ENCODE measurements around the gene LY6G5B.

Gene LY6G5B

GRCh38 chr6:31663961-31664789, 5.6 kb upstream of the LY6G5B start:
- DNase-seq = no peak

DNA sequence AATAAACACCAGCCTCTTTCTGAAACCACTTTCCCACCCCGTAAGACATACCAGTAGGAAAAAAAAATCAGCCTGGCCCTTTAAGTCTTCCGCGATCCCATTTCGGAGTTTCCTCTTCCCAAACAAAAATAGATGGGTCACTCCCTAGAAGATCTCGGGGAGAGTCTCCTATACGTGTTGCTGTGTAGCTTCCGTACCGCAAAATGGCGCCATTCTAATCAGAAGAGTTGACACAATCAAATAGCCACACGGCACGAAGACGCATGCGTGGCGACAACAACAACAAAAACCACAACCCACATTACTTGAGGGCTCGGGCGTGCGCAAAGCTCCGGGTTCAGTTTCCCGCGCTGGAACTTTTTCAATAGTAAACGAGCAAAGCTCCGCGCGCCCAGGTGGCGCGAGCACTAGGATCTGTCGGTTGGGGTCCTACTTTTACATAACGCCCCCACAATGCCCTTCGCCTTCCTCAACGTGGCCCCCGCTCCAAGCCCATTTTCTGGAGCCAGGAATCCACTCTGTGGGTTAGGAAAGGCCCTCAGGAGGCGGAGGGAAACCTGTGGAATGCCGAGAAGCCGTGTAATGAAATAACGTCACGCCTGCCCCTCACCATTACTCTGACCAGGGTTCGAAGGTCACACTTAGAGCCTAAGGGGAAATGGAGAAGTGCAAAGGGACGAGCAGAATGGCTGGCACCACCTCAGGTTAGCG, 4.8 kb upstream of the LY6G5B start, which contains the start of gene GPANK1:
TSS of gene GPANK1 (minus strand) at position 208 of the 711 bp plus-strand sequence. CDS start 519 bp downstream, outside the sequence.
- peak; percentile 92 for DNase-seq

DNA sequence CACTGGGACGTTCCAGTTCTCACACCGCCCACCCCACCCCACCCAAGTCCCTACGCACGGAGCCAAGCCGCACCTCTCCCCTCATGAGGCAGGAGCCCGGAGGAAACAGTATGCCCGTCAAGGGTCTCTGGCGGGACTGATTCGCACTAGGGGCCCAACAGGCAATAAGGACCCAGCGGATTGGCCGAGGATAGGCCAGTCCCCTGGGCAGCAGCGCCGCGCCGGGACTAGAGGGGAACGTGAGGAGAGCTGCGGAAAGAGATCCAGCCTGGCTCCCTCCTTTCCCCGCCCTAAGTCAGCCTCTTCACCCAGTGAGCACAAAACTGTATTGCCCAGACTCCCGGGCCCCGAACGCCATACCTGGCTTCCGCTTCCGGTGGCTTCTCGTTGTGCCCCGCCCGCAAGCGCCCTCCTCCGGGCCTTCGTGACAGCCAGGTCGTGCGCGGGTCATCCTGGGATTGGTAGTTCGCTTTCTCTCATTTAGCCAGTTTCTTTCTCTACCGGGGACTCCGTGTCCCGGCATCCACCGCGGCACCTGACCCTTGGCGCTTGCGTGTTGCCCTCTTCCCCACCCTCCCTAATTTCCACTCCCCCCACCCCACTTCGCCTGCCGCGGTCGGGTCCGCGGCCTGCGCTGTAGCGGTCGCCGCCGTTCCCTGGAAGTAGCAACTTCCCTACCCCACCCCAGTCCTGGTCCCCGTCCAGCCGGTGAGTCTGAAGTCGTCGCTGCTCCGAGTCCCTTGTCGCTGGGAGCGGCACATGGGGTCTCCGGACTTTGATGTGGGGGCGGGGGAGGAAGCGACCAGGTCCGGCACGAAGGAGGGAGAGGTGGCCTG, 4.1 kb upstream of the LY6G5B start, which contains the start of gene CSNK2B:
TSS of gene CSNK2B (plus strand) at position 580 of the 836 bp plus-strand sequence. CDS start 752 bp downstream, outside the sequence.
- DNase-seq = peak; percentile 97

DNA sequence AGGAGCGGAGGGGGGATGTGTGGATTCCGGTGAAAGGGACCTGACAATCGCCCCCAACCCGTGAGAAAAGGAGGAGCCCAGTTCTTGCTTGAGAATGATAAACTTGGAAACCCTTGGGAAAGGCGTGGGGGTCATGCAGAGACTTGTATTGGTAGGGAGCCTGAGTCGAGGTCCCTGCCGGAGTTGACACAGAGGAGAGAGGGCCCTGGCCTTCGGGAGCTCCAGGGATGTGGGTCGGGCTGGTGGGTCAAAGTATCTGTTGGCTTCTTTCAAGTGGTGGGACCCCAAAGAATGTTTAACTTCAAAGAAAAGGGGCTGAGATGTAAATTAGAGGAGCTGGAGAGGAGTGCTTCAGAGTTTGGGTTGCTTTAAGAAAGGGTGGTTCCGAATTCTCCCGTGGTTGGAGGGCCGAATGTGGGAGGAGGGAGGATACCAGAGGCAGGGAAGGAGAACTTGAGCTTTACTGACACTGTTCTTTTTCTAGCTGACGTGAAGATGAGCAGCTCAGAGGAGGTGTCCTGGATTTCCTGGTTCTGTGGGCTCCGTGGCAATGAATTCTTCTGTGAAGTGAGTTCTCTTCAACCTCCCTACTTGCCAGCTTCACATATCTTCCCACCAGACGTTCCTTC, 3.3 kb upstream of the LY6G5B start:
- no peak for DNase-seq

- no peak for DNase-seq
Measured at GRCh38 chr6:31676322-31676903, 6.6 kb downstream of the LY6G5B start.

DNA sequence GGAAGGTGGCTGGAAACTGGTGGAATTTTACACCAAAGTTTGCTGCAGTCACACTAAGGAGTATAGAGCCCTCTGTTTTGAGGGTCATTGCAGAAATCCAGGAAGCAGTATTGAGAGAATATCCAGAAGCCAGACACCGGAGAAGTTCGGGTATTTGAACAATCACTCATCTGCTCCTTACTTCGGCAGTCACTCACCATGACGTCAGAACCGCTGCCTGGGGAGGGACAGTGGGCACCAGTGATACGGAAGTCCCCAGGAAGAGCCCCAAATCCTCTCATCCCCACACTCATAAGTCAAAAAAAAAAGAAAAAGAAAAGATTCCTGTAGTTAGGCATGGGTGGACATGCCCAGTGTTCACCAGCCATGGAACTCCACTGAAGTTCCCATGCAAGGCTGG, 7.1 kb downstream of the LY6G5B start:
- no peak for DNase-seq

- no peak for DNase-seq
Measured at GRCh38 chr6:31677955-31678354, 8.2 kb downstream of the LY6G5B start.

DNA sequence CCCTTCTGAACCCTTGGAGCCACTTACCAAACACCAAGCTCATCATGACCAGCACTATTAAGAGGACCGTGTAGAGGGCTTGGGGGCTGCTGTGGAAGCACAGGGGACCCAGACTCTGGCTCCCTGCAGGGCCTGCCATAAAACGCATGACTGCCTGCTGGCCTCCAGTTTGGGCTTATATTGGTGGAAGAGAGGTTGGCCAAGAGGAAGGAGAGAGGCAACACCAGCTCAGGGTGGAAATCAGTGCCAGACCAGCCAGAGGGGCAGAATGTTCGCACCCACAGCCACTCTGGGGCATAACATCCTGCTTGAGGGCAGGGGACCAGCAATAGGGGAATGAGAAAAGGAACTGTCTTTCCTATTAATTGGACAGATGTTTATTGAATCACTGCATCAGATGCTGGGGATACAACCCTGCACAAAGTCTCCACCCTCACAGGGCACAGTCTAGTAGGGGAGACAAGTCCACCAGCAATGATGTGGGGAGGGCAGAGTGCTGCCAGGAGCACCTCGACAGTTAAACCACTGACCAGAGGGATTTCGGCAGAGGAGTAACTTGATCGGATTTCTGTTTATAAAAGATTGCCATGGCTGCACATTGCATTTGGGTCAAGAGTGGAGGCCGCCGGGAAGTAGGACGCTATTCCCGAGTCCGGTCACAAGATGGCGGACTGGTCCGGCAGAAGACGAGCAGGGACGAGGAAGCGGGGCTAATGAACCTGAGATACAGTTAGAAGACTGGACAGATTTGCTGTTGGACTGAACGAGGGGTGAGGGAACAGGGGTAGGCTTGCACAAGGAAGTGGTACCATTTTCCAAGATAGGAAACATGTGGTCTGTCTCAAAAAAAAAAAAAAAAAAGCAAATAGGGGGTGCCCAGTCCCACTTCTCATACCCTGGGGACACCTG, 10.7 kb downstream of the LY6G5B start, which contains the start of gene LY6G5C:
TSS of gene LY6G5C (minus strand) at position 842 of the 909 bp plus-strand sequence. CDS start at position 148, 694 bp downstream.
- peak; percentile 76 for DNase-seq

- peak; percentile 35 for DNase-seq
Measured at GRCh38 chr6:31681135-31681671, 11.4 kb downstream of the LY6G5B start.

GRCh38 chr6:31683591-31683990, 13.8 kb downstream of the LY6G5B start:
- no peak for DNase-seq

DNA sequence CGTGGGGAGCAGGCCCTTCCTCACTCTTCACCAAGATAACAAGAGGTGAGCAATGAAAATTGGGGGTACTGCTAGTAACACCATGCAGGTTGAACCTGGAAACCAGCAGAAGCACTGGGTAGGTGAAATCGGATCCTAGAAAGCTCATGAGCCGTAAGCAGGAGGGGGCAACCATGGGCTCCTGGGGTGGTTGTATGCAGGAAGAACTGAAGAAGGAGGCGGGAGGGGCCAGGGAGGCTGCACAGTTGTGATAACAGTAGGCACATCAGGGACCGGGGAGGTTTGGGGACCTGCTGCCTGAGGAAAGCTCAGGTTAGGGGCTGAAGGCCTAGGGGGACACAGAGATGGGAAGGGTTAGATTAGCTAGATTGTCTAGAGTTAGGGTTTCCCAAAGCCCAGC, 16.7 kb downstream of the LY6G5B start:
- DNase-seq = no peak

GRCh38 chr6:31687321-31687720, 17.5 kb downstream of the LY6G5B start:
- no peak for DNase-seq

DNA sequence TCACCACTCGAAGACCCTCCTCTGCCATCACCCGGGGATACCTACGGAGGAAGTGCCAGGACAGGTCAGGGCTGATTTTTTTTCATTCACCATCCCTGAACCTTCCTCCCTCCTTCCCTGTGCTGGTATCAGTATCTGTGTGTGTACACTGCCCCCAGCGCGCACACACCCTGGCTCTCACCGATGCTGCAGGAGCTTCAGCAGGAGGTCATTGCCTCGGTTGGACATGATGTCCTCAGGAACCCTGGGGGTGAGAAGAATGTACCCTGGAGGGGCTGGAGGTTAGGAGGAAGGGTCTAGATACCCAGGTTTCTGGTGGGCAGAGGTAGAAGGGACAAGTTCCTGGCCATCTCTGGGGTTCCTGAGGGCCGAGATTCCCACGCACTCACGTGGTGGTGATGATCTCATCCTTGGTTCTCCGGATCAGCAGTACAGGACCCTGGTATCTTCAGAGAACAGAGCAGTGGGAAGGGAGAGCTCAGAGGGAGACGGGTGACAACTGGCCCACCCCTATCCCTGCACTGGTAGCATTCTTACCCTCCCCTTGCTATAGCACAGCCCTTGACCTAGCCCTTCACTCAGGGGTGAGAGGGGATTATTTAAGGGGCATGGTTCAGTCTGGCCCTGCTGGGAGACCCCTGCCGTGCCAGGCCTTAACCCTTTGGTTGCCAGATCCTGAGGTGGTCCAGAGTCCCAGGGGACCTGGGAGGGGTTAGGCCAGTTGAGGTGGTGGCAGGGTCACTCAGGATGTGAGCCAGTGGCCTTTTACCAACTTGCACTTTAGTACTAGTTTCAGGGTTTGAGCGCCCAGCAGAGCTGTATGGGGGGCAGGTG, 18.3 kb downstream of the LY6G5B start:
- no peak for DNase-seq

DNA sequence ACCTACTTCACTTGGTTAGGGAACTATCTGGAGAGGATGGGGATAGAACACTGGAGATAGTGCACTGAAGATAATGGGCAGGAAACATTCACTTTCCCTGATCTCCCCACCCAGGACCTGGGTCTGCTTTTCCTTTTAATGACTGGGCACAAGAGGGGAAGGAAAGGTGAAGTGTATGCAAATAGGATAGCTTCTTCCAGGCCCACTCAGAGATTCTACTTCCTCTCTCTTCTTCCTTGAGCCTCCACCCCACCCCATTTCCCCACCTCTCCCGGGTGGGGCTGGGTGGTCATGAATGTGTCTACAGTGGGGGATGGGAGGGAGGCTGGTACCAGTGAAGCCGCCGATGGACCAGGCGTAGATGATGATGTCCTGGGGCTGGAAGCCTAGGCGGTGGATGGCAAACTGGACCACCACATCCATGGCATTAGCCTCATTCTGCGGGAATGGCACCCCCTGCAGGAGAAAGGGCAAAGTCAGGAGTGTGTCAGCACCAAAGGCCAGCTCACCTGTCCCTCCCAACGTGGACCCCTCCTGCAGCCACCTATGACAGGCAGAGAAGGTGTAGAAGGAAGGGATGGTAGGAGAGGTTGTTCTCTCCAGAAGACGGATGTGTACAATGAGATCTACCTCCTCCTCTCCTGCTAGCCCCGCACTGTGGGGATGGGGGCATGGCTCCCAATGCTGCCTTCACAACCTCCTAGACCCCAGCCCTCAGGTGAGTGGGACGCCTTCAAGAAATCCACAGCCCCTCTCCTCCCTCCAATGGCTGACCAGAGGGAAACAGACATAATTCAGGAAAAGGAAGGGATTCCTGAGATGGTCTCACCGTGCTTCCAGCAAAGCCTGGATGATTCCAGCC, 19.7 kb downstream of the LY6G5B start:
- DNase-seq = no peak

- DNase-seq = no peak
Measured at GRCh38 chr6:31690231-31691077, 20.7 kb downstream of the LY6G5B start.

DNA sequence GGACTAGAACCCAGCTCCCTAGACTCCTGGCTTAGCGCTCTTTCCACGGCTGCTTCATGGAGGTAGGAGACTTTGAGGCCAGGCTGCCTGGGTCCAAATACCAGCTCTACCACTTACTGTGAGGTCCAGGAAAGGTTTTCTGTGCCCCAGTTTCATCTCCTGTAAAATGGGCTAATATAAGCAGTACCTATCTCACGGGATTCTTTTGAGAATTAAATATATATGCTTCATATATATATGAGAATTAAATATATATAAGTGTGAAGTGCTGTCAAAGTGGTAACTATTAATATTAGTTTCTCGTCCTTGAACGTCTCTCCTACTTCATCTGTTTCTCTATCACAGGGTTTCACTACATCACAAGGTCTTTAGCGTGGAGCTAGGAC, 21.3 kb downstream of the LY6G5B start:
- DNase-seq = no peak

GRCh38 chr6:31691564-31692108, 21.9 kb downstream of the LY6G5B start:
- no peak for DNase-seq

All from CD4-positive, alpha-beta T cell treated with Interferon gamma for 1 hour (primary cell).